ENCODE data around the gene ARL11.

GRCh38 chr13:49646688-49647087 is 18.4 kb downstream of the ARL11 start:
- TF ChIP-seq CTCF (IDR thresholded peaks at IDR 0.05) = no peak
- no peak for TF ChIP-seq POLR2AphosphoS5 (IDR thresholded peaks at IDR 0.05; ENCODE audit: insufficient read depth in 1 of 2, low read depth in 1 of 2)
- no peak for TF ChIP-seq POLR2A (IDR thresholded peaks at IDR 0.05)

All from vagina (tissue), 2 donors.